ENCODE data around the gene DDX6. TPM values are rescaled to one million over a fixed set of nuclear protein-coding genes. Genes with fewer than 3 reads are reported as not detected.
A peak's percentile ranks its signal among the peaks of the same experiment; 100 is the strongest.

DDX6 gene
- total and polyA plus RNA-seq, 3 experiments from 2014 or later, result 85.6 to 189 (median 187) TPM

DNA sequence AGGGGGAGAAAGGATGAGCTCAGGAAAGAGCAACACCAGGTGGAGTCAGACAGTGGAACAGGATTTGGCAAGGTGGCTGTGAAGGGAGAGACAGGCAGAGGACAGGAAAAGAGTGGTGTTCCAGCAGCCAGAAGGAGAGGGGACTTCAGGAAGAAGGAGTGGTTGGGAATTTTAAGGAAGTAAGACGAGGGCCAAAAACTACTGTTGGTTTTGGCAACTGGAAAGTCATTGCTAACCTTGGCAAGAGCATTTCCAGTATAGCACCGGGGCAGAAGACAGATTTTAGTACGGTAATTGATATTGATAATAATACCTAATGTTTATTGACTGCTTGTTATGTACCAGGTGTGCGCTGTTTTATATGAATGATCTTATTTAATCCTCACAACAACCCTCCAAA lies 15.4 kb upstream of the DDX6 start:
- Histone ChIP-seq H3K27me3 (ENCODE audit: insufficient read depth, low read length, poor library complexity, severe bottlenecking) (no peaks in the 10 kb centered on the region), H3K36me3 (ENCODE audit: insufficient read depth, low read length) (no peaks in the 10 kb centered on the region), H3K4me3 (ENCODE audit: low read length) (no peak overlapping the region), H3K9me3 (ENCODE audit: low read length) (no peaks in the 10 kb centered on the region), H3K4me1 (ENCODE audit: insufficient read depth, low read length) (peaks cover 8% of the 10 kb centered on the region), H3K27ac (ENCODE audit: low read depth, low read length) (no peak overlapping the region)
- H3K36me3 Mint-ChIP-seq, result no peaks in the 10 kb centered on the region
- peaks cover 4 to 8% of the 10 kb centered on the region in 2 donors for H3K27me3 Mint-ChIP-seq
- DNase-seq, result no peak
- H3K9me3 Mint-ChIP-seq, result no peaks in the 10 kb centered on the region
- POLR2A ChIA-PET, result no interaction called here
- CTCF ChIA-PET, result no interaction called here
- H3K27ac Mint-ChIP-seq, result no peak overlapping the region
- peaks cover 4 to 7% (median 5%) of the 10 kb centered on the region in 3 donors for H3K4me1 Mint-ChIP-seq
- H3K4me3 Mint-ChIP-seq, result no peak overlapping the region

DNA sequence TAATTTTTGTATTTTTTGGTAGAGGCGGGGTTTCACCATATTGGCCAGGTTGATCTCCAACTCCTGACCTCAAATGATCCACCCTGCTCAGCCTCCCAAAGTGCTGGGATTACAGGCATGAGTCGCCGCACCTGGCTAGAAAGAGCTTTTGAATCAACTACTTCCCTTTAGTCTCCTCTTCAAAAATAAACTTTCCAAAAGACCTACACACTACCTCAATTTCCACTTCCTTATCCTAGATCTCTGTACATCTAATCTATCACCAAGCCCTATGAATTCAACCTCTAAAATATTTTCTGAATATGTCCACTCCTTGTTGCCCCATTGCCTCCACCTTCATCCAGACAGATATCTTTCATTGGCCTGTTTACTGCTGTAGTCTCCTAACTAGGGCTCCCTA lies 13.1 kb upstream of the DDX6 start:
- no peak for DNase-seq
- Histone ChIP-seq H3K27me3 (ENCODE audit: insufficient read depth, low read length, poor library complexity, severe bottlenecking) (no peaks in the 10 kb centered on the region), H3K9me3 (ENCODE audit: low read length) (no peaks in the 10 kb centered on the region), H3K36me3 (ENCODE audit: insufficient read depth, low read length) (no peaks in the 10 kb centered on the region), H3K4me1 (ENCODE audit: insufficient read depth, low read length) (peaks cover 8% of the 10 kb centered on the region), H3K27ac (ENCODE audit: low read depth, low read length) (no peak overlapping the region), H3K4me3 (ENCODE audit: low read length) (no peak overlapping the region)
- peaks cover 4 to 8% of the 10 kb centered on the region in 2 donors for H3K27me3 Mint-ChIP-seq
- POLR2A ChIA-PET, result interaction anchor here (0.9 kb wide), 1 partner anchor 13 kb away, joined by 5 read pairs; the partner anchor contains the start of gene DDX6
- no peaks in the 10 kb centered on the region for H3K36me3 Mint-ChIP-seq
- H3K4me3 Mint-ChIP-seq, result no peak overlapping the region
- CTCF ChIA-PET, result interaction anchor here (1.0 to 1.2 kb wide), 2 partner anchors 15 to 80 kb away, joined by 3 read pairs; no protein-coding TSS in a partner anchor
- H3K27ac Mint-ChIP-seq, result no peak overlapping the region
- no peaks in the 10 kb centered on the region for H3K9me3 Mint-ChIP-seq
- H3K4me1 Mint-ChIP-seq, result peaks cover 4 to 7% (median 5%) of the 10 kb centered on the region in 3 donors

GRCh38 chr11:118799372-118799771 lies 8.4 kb upstream of the DDX6 start:
- CTCF ChIA-PET, result interaction anchor here (1.0 kb wide), 1 partner anchor 33 kb away, joined by 5 read pairs; no protein-coding TSS in a partner anchor
- Histone ChIP-seq H3K4me1 (ENCODE audit: insufficient read depth, low read length) (no peaks in the 10 kb centered on the region), H3K27me3 (ENCODE audit: insufficient read depth, low read length, poor library complexity, severe bottlenecking) (no peaks in the 10 kb centered on the region), H3K36me3 (ENCODE audit: insufficient read depth, low read length) (no peaks in the 10 kb centered on the region), H3K27ac (ENCODE audit: low read depth, low read length) (no peak overlapping the region), H3K9me3 (ENCODE audit: low read length) (no peaks in the 10 kb centered on the region), H3K4me3 (ENCODE audit: low read length) (no peak overlapping the region)
- H3K27ac Mint-ChIP-seq, result peak overlapping the region in 2 of 8 donors; percentile 4 to 10
- H3K27me3 Mint-ChIP-seq, result no peaks in the 10 kb centered on the region
- POLR2A ChIA-PET, result interaction anchor here (0.6 to 0.7 kb wide), 3 partner anchors 19 to 1674 kb away, joined by 3 to 10 read pairs (median 4); no protein-coding TSS in a partner anchor
- H3K4me3 Mint-ChIP-seq, result no peak overlapping the region
- DNase-seq, result no peak
- H3K4me1 Mint-ChIP-seq, result no peaks in the 10 kb centered on the region
- no peaks in the 10 kb centered on the region for H3K36me3 Mint-ChIP-seq
- no peaks in the 10 kb centered on the region for H3K9me3 Mint-ChIP-seq

- H3K9me3 Mint-ChIP-seq, result no peaks in the 10 kb centered on the region
- H3K4me3 Mint-ChIP-seq, result no peak overlapping the region
- no peak for DNase-seq
- no peak overlapping the region for H3K4me3 ChIP-seq (ENCODE audit: low read length)
- ChIA-PET CTCF (interaction anchor here (0.8 kb wide), 1 partner anchor 17 kb away, joined by 3 read pairs; no protein-coding TSS in a partner anchor), POLR2A (interaction anchor here (0.7 to 1.0 kb wide), 2 partner anchors 12 to 116 kb away, joined by 3 to 4 read pairs; no protein-coding TSS in a partner anchor)
- peaks cover 9% of the 10 kb centered on the region for H3K4me1 ChIP-seq (ENCODE audit: insufficient read depth, low read length)
- no peaks in the 10 kb centered on the region for H3K27me3 Mint-ChIP-seq
- no peaks in the 10 kb centered on the region for H3K27me3 ChIP-seq (ENCODE audit: insufficient read depth, low read length, poor library complexity, severe bottlenecking)
- peaks cover 0 to 2% (median 0%) of the 10 kb centered on the region in 3 donors for H3K36me3 Mint-ChIP-seq
- peak overlapping the region in 2 of 8 donors; percentile 4 to 31 for H3K27ac Mint-ChIP-seq
- peaks cover 5 to 12% (median 10%) of the 10 kb centered on the region in 3 donors for H3K4me1 Mint-ChIP-seq
- H3K9me3 ChIP-seq (ENCODE audit: low read length), result no peaks in the 10 kb centered on the region
- no peaks in the 10 kb centered on the region for H3K36me3 ChIP-seq (ENCODE audit: insufficient read depth, low read length)
- no peak overlapping the region for H3K27ac ChIP-seq (ENCODE audit: low read depth, low read length)
Observed at GRCh38 chr11:118797510-118797909, 6.5 kb upstream of the DDX6 start.

DNA sequence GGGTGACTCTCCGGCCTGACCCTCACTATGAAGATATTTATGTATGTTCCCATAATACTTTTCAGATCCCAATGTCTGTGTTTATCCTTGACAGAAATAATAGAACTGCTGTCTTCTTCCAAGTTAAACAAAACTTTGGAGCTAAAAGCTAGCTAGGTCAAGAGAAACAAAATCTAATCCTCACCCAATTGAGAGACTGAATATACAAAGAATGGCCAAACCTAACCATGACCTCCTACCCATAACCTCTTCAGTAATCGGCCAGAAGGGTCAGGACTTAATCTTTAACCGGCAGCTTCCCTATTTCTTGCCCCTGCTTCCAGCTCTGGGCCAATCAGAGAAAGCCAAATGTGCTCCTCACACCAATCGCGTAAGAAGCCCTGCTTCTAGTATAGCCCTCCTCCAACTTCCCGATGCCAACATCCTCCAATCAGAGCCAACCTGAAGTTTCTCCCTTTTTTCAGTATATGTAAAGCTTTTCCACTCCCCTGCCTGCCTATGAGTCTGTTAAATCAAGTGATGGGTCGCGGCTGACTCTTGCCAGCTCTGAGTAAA lies 1.7 kb upstream of the DDX6 start:
- H3K27me3 Mint-ChIP-seq, result no peaks in the 10 kb centered on the region
- Histone ChIP-seq H3K27ac (ENCODE audit: low read depth, low read length) (peak overlapping the region; percentile 94), H3K27me3 (ENCODE audit: insufficient read depth, low read length, poor library complexity, severe bottlenecking) (no peaks in the 10 kb centered on the region), H3K36me3 (ENCODE audit: insufficient read depth, low read length) (no peaks in the 10 kb centered on the region), H3K4me1 (ENCODE audit: insufficient read depth, low read length) (peaks cover 14% of the 10 kb centered on the region), H3K4me3 (ENCODE audit: low read length) (peak overlapping the region; percentile 68), H3K9me3 (ENCODE audit: low read length) (no peaks in the 10 kb centered on the region)
- peak overlapping the region; percentile 99 to 100 (median 99) for H3K27ac Mint-ChIP-seq
- CTCF ChIA-PET, result interaction anchor here (0.8 to 11.5 kb wide), 23 partner anchors 9 to 451 kb away, joined by 3 to 122 read pairs (median 6); partner anchors contain the start of genes BCL9L, CD3D, CXCR5 and HMBS
- DNase-seq, result peak; percentile 25 to 77 (median 64)
- H3K4me3 Mint-ChIP-seq, result peak overlapping the region; percentile 94 to 100 (median 100)
- peaks cover 0 to 33% (median 0%) of the 10 kb centered on the region in 3 donors for H3K36me3 Mint-ChIP-seq
- H3K9me3 Mint-ChIP-seq, result no peaks in the 10 kb centered on the region
- H3K4me1 Mint-ChIP-seq, result peaks cover 13 to 20% (median 18%) of the 10 kb centered on the region in 3 donors
- POLR2A ChIA-PET, result interaction anchor here (0.8 to 6.5 kb wide), 17 partner anchors 10 to 226 kb away, joined by 3 to 81 read pairs (median 11); partner anchors contain the start of genes BCL9L, CXCR5 and TRAPPC4

- H3K4me1 Mint-ChIP-seq, result peaks cover 16 to 26% (median 24%) of the 10 kb centered on the region in 3 donors
- H3K4me3 ChIP-seq (ENCODE audit: low read length), result peak overlapping the region; percentile 68
- peak overlapping the region; percentile 94 to 100 (median 100) for H3K4me3 Mint-ChIP-seq
- H3K27me3 Mint-ChIP-seq, result no peaks in the 10 kb centered on the region
- peak overlapping the region; percentile 94 for H3K27ac ChIP-seq (ENCODE audit: low read depth, low read length)
- H3K4me1 ChIP-seq (ENCODE audit: insufficient read depth, low read length), result peaks cover 19% of the 10 kb centered on the region
- POLR2A ChIA-PET, result interaction anchor here (0.6 to 6.5 kb wide), 19 partner anchors 11 to 227 kb away, joined by 3 to 81 read pairs (median 11); partner anchors contain the start of genes BCL9L, CXCR5 and TRAPPC4
- peak; percentile 14 to 63 (median 20) for DNase-seq
- H3K36me3 ChIP-seq (ENCODE audit: insufficient read depth, low read length), result no peaks in the 10 kb centered on the region
- CTCF ChIA-PET, result interaction anchor here (0.8 to 11.5 kb wide), 25 partner anchors 10 to 450 kb away, joined by 3 to 122 read pairs (median 5); partner anchors contain the start of genes BCL9L, CD3D, CXCR5 and HMBS
- peaks cover 0 to 36% (median 0%) of the 10 kb centered on the region in 3 donors for H3K36me3 Mint-ChIP-seq
- no peaks in the 10 kb centered on the region for H3K27me3 ChIP-seq (ENCODE audit: insufficient read depth, low read length, poor library complexity, severe bottlenecking)
- H3K27ac Mint-ChIP-seq, result peak overlapping the region; percentile 99 to 100 (median 99)
- no peaks in the 10 kb centered on the region for H3K9me3 Mint-ChIP-seq
- H3K9me3 ChIP-seq (ENCODE audit: low read length), result no peaks in the 10 kb centered on the region
Observed at GRCh38 chr11:118791961-118792569, 1.1 kb upstream of the DDX6 start.

DNA sequence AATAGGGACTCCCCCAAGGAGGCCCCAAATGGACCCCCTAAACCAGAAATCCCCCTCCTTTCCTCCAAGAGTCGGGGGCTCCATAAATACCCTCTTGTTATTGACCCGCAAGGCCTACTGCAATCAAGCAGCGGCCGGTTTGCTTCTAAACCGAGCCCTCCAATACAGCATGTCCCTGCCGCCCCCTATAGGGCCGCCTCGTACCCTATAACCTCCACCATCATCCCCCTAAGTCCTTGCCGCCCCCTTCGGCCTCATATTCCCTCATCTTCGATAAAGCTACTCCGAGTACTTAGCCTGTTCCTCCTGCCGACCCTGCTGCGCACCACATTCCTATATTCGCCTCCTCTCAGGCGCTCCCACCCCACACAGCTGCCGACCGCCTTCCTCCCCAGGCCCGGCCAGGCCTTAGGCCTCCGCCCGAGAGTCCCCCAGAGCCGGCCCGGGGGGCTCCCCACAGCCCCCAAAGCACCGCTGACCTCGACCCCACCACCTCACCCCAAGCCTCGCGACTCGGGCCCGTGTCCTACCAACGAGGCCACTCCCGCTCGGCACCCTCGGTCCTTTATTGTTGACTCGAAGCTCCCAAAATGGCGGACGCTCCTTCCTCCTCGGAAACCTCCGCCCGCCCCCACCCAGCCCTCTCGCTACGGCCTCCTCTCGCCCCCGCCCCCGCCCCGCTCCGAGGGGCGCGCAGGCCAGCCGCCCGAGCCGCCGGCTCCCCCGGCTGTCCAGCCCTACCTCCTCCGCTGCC lies 430 bp downstream of the DDX6 start:
- Mint-ChIP-seq H3K27ac (peak overlapping the region; percentile 99 to 100 (median 99)), H3K4me1 (peaks cover 31 to 42% (median 39%) of the 10 kb centered on the region in 3 donors), H3K36me3 (peaks cover 0 to 51% (median 3%) of the 10 kb centered on the region in 3 donors), H3K4me3 (peak overlapping the region; percentile 94 to 100 (median 100)), H3K27me3 (no peaks in the 10 kb centered on the region), H3K9me3 (no peaks in the 10 kb centered on the region)
- peak in 4 of 5 donors; percentile 45 to 79 (median 53) for DNase-seq
- Histone ChIP-seq H3K4me1 (ENCODE audit: insufficient read depth, low read length) (peaks cover 35% of the 10 kb centered on the region), H3K36me3 (ENCODE audit: insufficient read depth, low read length) (peaks cover 7% of the 10 kb centered on the region), H3K4me3 (ENCODE audit: low read length) (peak overlapping the region; percentile 68), H3K27me3 (ENCODE audit: insufficient read depth, low read length, poor library complexity, severe bottlenecking) (no peaks in the 10 kb centered on the region), H3K27ac (ENCODE audit: low read depth, low read length) (peak overlapping the region; percentile 94), H3K9me3 (ENCODE audit: low read length) (no peaks in the 10 kb centered on the region)
- CTCF ChIA-PET, result interaction anchor here (0.7 to 11.5 kb wide), 23 partner anchors 11 to 139 kb away, joined by 3 to 122 read pairs (median 5); partner anchors contain the start of gene BCL9L
- POLR2A ChIA-PET, result interaction anchor here (0.5 to 6.5 kb wide), 25 partner anchors 10 to 451 kb away, joined by 3 to 81 read pairs (median 10); partner anchors contain the start of genes ARCN1, BCL9L and CXCR5
